GM19193 (cell line): ENCODE measurements around the gene OR9A2.

Experiments
- POLR2A ChIP-seq: IDR thresholded peaks from 4 replicates; pipeline ENCODE4 v1.6.1; 2011; ENCODE audit not compliant: insufficient read depth, insufficient read length; ENCODE audit errors: extremely low read depth

The OR9A2 gene

GRCh38 chr7:143040209-143040715, 13.3 kb upstream of the OR9A2 start:
- TF ChIP-seq POLR2A, result no peak

- TF ChIP-seq POLR2A, result no peak
Measured at GRCh38 chr7:143038635-143039034, 11.7 kb upstream of the OR9A2 start.

DNA sequence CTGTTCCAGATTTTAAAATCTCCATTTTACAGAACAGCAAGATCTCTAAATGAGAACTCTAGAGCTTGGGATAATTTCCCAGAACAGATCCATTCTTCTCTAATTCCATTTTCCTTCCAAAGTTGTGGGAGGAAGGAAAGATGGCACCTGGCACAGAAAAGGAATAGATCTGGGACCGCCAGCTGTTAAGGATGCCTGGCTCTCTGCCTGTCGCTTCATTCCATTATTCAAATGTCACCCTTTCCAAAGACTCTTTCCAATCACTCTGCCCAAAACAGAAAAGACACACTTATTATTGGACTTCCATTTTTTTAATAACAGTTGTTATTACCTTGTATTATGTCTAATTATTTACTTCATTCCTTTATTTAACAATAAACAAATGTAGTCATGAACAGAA, 751 bp upstream of the OR9A2 start:
- TF ChIP-seq POLR2A, result no peak

- no peak for TF ChIP-seq POLR2A
Measured at GRCh38 chr7:143025371-143025770, 1.6 kb downstream of the OR9A2 start.

- no peak for TF ChIP-seq POLR2A
Measured at GRCh38 chr7:143023047-143023446, 3.9 kb downstream of the OR9A2 start.

GRCh38 chr7:143018931-143019330, 8.0 kb downstream of the OR9A2 start:
- TF ChIP-seq POLR2A, result no peak

DNA sequence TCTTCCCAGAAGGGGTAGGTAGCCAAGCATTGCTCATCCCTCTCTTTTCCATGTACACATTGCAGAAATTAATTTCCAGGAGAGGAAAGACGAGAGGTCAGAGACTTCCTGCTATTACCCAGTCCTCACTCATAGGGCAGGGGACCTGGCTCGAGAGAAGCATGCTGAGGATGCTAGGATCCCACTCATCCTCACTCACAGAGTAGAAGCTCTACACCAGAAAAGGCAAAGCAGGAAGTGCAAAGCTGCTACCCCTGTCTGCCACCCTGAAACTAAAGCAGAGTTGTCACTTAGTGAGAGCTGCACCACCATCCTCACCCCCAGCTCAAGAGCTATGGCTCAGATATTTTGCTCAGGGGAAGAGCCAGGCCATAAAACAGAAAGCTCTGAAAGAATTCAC, 9.9 kb downstream of the OR9A2 start:
- no peak for TF ChIP-seq POLR2A

DNA sequence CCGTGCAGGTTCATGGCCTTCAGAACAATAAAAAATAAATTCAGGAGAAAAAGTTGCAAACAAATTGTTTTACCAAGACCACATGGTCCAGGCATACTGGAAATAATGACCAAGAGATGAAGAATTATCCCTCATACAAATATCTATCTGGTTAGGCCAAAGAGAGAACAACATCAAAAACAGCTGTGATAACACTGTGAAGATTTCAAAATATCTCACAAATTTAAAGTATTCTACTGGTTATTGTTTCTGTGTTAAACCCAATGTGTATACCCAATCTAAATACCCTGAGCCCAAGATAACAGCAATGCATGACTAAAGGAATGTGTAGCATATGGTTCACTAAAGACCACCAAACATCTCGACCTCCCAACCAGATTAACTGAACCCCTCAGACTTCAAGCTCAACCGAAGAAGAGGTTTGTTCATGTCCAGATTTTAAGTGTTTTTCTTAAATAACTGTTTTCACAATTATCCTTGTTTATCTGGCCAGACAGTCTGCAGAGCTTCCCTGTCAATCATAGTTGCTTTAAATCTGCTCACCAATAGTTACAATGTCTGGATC, 10.9 kb downstream of the OR9A2 start:
- no peak for TF ChIP-seq POLR2A

DNA sequence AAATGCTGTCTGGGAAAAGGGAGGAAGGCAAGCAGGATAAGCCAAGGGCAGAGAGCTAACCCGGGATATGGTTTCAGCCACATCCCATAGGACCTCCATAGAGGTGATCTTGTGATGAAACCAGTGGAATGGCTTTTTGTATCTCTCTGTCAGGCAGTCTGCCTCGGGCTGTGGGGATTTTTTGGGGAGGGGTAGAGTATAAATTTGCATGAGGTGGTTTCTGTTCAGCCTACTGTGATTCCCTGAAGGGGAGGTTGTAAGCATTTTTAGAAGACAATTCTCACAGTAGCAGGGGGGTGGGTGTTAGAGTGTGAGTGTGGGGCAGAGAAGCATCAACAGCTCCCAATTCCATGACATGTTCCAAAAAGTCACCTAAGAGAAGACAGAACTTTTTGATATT, 11.8 kb downstream of the OR9A2 start:
- no peak for TF ChIP-seq POLR2A

DNA sequence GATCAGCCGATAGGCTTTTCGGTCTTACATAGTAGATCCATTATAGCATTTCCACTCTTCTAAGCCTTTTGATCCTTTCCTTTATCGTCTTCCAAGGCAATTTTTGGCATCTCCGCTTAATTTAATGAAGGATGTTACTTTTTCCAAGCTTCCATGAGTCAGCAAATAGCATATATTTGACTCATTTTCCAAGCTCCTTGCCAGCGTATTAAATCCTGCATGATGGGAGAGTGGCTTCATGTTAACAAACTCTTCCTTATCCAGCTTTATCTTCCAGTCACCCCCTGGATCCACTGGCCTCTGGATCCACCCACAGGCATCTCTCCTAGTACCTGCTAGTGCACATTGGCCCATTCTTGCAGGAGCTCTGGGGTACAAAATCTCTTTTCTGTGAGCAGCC, 13.0 kb downstream of the OR9A2 start:
- no peak for TF ChIP-seq POLR2A

- no peak for TF ChIP-seq POLR2A
Measured at GRCh38 chr7:143013473-143013872, 13.5 kb downstream of the OR9A2 start.

DNA sequence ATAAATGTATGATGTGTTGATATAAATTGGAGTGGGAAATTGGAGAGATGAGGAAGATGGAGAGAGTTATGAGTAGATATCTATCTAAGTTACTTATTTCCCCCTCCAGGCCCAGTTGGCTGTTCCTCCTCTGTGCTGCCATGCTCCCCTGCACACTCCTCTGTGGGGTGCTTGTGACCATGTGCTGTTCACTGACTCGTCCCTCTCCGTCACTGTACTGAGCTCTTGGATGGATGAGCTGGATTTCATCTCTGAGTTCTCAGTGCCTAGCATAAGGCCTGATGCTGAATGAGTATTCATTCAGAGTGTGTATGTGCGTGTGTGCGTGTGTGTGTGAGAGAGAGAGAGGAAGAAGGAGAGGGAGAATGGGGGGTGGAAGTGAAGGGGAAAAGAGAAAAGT, 14.5 kb downstream of the OR9A2 start:
- TF ChIP-seq POLR2A, result no peak

DNA sequence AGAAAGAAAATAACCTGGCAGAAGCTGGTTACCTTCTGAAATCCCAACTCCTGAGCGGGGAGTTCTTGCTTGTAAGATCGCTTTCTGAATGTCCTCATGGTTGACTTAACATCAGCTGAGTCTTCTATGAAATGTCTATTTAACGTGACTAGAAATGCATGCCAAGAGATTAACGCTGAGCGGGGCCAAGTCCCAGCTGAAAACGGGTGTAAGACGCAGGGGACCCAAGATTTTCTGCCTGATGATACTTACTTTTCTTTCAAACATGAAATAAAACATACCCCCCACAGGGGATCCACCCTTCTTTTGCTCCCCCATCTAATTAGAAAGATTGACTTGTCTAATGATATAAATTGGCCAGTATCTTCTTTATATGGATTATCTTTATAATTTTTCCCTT, 14.9 kb downstream of the OR9A2 start:
- no peak for TF ChIP-seq POLR2A

- TF ChIP-seq POLR2A, result no peak
Measured at GRCh38 chr7:143008007-143008901, 18.7 kb downstream of the OR9A2 start.

- no peak for TF ChIP-seq POLR2A
Measured at GRCh38 chr7:143005632-143006260, 21.2 kb downstream of the OR9A2 start.
